Large intestine (tissue), 3 donors: ENCODE data around the gene DVL2. TPM values are rescaled to one million over a fixed set of nuclear protein-coding genes. Genes with fewer than 3 reads are reported as not detected.

Source experiments
- DNase-seq, 2 donors: peaks; one replicate each; pipeline versions ENCODE4 v3.0.0 to v3.0.0-alpha.2; 2013
- H3K27ac ChIP-seq: one replicate; pipeline ENCODE4 v1.5.1; 2013; ENCODE audit warnings: low read length
- H3K27me3 ChIP-seq: 2 replicates; pipeline ENCODE4 v1.6.1; 2013; ENCODE audit warnings: low read length; ENCODE audit not compliant: control insufficient read depth, insufficient read depth
- H3K36me3 ChIP-seq: 2 replicates; pipeline ENCODE4 v1.6.1; 2013; ENCODE audit warnings: low read length; ENCODE audit not compliant: control insufficient read depth, insufficient read depth
- H3K4me1 ChIP-seq: one replicate; pipeline ENCODE4 v1.6.1; 2013; ENCODE audit warnings: low read length; ENCODE audit not compliant: control insufficient read depth, insufficient read depth
- H3K4me3 ChIP-seq: one replicate; pipeline ENCODE4 v1.5.1; 2013; ENCODE audit warnings: low read length
- H3K9me3 ChIP-seq: one replicate; pipeline ENCODE4 v1.6.1; 2013; ENCODE audit warnings: mild to moderate bottlenecking, low read depth, low read length, moderate library complexity; ENCODE audit not compliant: control insufficient read depth
- WGBS: methylation state at CpG from one replicate; pipeline ENCODE4 v1.1.5; 2013; ENCODE audit warnings: low lambda C conversion rate; ENCODE audit not compliant: insufficient coverage; 5-methylcytosine and 5-hydroxymethylcytosine counted together
- polyA plus RNA-seq: library from polyadenylated mRNA; unstranded; fragments of 120-200 nt; gene quantifications from one replicate; pipeline ENCODE4 v1.2.1, GENCODE V29; 2013

DVL2 gene
- polyA plus RNA-seq, 1 donor, result 44.5 TPM

DNA sequence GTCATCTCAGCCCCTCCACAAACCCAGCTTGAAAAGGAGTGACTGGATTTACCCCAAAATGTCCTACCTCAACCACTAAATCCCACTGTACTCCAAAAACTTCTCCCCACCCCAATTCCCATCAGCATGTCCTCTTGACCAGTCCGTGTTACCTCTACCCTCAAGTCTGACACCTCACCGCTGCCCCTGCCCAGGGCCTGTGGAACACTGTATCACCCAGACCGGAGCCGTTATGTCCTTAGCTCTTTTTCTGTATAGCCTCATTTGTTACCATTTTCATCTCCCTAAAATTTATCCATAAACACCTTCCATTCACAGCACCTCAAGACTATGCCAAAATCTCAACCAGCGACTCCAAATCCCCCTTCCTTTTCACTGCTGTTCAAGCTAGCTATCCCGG lies 2.5 kb upstream of the DVL2 start:
- Histone ChIP-seq H3K27me3 (no peaks in the 10 kb centered on the region), H3K4me1 (peaks cover 40% of the 10 kb centered on the region)
- 88% methylated on average over 5 of the region's 6 CpGs for WGBS

DNA sequence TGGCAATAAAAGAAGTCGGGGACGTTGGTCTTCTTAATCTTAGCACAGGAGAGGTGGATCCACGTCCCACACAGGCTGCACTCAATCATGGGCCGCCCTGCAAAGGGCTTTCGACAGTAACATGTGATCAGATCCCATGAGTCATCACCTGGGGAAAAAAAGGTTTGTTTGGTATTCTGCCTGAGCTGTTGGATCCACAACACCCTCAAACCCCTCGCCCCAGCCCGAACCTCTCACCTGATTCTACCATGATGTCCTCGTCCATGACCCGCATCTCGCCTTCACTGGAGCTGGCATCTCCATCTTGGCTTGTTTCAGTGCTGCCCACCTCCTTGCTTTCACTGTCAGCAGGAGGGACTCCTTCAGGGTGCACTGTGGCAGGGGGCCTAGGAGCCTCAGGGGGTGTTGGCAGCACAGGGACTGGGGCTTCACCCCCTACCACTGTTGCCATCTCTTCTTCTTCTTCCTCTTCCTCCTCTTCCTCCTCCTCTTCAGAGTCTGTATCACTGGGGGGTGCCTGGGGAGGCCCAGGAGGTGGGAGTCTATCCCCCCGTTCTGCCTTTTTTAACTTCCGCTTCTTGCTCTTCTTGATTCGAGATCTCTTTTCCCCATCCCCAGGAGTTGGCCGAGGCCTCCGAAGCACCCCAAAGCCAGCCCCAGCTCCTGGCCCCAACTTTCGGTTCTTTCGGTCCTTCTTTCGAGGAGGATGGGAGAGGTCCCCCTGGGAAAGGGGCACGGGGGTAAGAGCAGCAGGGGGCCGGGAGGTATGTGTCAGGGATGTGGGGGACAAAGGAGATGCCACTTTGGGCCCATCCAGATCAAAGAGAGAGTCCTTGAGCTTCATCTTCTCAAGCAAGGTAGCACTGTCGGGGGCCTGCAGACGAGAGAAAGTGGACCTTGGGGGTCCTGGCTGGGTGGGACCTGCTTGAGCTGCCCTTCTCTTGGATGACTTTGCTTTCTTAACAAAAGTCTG lies 1.7 kb upstream of the DVL2 start:
- WGBS, result no CpG with 5 or more reads among the region's 22 CpGs
- H3K27ac ChIP-seq, result peak overlapping the region; percentile 96
- peaks cover 37% of the 10 kb centered on the region for H3K4me1 ChIP-seq
- H3K4me3 ChIP-seq, result peak overlapping the region; percentile 95
- H3K9me3 ChIP-seq, result no peaks in the 10 kb centered on the region
- no peaks in the 10 kb centered on the region for H3K27me3 ChIP-seq
- DNase-seq, result peak in 1 of 2 donors; percentile 65
- H3K36me3 ChIP-seq, result peaks cover 32% of the 10 kb centered on the region

More for the DNA sequence above, 2.5 kb upstream of the DVL2 start:
- DNase-seq, result no peak
- H3K36me3 ChIP-seq, result peaks cover 34% of the 10 kb centered on the region
- H3K27ac ChIP-seq, result peak overlapping the region; percentile 66
- no peaks in the 10 kb centered on the region for H3K9me3 ChIP-seq
- H3K4me3 ChIP-seq, result peak overlapping the region; percentile 98

DNA sequence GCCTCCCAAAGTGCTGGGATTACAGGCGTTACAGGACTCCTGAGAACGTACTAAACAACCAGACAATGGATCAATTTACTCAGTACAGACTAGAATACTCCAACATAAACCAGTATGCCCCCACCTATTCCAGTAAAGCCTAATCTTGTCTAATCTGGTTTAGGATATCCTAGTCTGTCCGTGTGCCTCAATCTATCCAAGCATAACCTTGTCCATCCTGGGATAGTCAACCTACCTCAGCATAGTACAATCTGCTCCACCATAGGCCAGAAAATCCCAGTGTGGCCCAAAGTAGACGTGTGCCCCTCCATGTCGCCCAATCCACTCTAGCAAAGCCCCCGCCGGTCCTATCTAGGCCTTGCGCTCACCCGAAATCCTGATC lies 625 bp downstream of the DVL2 start:
- no CpG with 5 or more reads among the region's 9 CpGs for WGBS

DNA sequence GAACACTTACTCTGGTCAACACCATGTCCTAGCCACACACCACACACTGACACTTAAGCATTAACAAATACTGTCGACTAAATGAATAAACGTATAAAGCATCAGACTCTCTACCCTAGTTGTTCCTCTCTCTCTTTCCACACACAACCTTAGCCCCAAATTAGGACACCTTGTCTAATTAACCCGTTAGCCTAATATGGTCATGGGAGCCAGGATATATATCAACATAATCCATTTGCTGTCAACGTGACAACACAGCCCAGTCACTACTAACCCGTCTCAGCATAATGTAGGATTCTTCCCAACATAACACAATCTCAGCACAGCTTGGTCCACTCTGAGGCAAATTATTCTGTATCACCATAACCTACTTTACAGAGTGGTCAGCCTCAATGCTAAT lies 2.2 kb downstream of the DVL2 start:
- peaks cover 2% of the 10 kb centered on the region for H3K9me3 ChIP-seq
- H3K36me3 ChIP-seq, result peaks cover 56% of the 10 kb centered on the region
- no peaks in the 10 kb centered on the region for H3K27me3 ChIP-seq
- peak overlapping the region; percentile 95 for H3K4me3 ChIP-seq
- no peak for DNase-seq
- no CpG with 5 or more reads among the region's 5 CpGs for WGBS
- peaks cover 21% of the 10 kb centered on the region for H3K4me1 ChIP-seq
- no peak overlapping the region for H3K27ac ChIP-seq

More for the DNA sequence above, 625 bp downstream of the DVL2 start:
- Histone ChIP-seq H3K27me3 (no peaks in the 10 kb centered on the region), H3K4me3 (peak overlapping the region; percentile 95), H3K9me3 (peaks cover 2% of the 10 kb centered on the region), H3K27ac (peak overlapping the region; percentile 96), H3K36me3 (peaks cover 43% of the 10 kb centered on the region), H3K4me1 (peaks cover 26% of the 10 kb centered on the region)
- no peak for DNase-seq

DNA sequence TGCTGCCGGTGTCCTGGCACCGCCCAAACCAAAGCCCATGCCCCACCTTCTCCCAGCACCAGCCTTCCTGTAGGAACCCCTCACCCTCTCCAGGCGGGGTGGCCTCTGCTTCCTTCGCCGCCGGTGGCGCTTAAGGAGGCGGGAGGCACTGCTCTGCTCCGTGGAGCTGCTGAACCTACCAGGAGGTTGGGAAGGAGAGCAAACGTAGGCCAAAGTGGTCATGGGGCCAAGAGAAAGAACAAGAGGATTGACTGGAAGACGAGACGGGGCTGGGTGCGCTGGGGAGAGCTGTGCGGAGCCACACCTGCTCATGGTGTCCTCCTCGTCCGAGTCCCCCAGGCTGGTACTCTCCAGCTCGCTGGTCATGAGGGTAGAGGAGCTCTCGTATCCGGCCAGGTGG lies 4.8 kb downstream of the DVL2 start:
- Histone ChIP-seq H3K4me3 (no peak overlapping the region), H3K9me3 (peaks cover 2% of the 10 kb centered on the region), H3K27ac (no peak overlapping the region), H3K27me3 (no peaks in the 10 kb centered on the region), H3K36me3 (peaks cover 61% of the 10 kb centered on the region), H3K4me1 (peaks cover 7% of the 10 kb centered on the region)
- WGBS, result no CpG with 5 or more reads among the region's 19 CpGs
- DNase-seq, result no peak

DNA sequence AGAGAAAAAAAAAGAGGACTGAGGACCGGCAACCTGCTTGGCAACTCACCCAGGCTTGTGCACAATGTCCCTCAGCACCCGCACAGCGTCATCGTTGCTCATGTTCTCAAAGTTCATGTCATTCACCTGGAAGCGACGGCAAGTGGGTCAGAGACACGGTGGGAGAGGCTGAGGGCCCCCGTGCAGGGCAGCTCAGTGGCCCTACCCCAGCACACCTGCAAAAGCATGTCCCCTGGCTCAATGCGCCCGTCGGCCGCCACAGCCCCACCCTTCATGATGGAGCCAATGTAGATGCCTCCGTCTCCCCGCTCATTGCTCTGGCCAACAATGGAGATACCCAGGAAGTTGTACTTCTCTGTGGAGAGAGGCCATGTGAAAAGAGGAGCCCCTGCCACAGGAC lies 5.4 kb downstream of the DVL2 start:
- H3K36me3 ChIP-seq, result peaks cover 67% of the 10 kb centered on the region
- H3K4me3 ChIP-seq, result no peak overlapping the region
- no peak overlapping the region for H3K27ac ChIP-seq
- no CpG with 5 or more reads among the region's 14 CpGs for WGBS
- H3K4me1 ChIP-seq, result peaks cover 7% of the 10 kb centered on the region
- DNase-seq, result no peak
- H3K27me3 ChIP-seq, result no peaks in the 10 kb centered on the region
- peaks cover 2% of the 10 kb centered on the region for H3K9me3 ChIP-seq

DNA sequence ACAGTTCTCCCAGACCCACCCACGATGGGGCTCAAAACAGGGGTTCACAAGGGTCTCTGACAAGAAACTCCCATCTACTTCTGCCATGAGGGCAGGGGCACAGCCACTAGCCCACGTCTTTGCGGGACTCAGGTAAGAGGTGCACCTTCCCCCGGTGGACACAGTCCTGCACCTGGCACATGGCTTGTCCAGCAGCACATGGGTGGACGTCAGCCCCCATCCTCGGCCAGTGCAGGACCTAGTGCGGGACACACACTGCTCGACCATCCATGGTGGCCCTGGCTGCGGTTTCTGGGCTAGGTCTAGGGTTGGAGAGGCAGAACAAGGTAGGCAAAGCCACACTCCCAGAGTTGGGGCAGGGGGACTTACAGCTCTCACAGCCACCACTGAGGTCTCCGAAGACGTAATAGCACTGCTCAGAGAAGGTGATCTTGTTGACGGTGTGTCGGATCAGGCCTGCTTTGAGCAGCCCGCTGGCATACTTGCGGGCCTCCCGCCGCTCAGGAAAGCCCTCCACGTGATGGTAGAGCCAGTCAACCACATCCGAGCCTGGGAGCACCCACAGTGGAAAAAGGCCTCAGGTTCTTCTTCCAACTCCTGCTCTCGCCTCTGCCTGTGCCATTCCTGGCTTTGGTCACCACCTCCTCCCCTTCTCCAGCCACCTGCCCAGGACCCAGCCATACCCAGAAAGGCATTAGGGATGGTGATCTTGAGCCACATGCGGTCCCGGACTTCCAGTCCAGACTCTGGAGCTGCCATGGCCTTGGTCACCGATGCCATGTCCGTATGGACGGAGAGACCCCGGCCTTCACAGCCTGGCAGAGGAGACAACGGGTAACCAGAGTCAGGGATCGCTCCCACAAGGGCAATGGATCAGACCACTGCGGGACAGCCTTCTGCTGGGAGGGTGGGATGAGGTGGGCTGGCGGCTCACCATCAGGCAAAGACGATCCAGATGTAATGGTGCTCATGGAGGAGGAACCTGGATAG lies 7.3 kb downstream of the DVL2 start:
- Histone ChIP-seq H3K36me3 (peaks cover 86% of the 10 kb centered on the region), H3K27me3 (no peaks in the 10 kb centered on the region), H3K4me3 (no peak overlapping the region), H3K27ac (no peak overlapping the region), H3K4me1 (peaks cover under 1% of the 10 kb centered on the region), H3K9me3 (peaks cover 2% of the 10 kb centered on the region)
- WGBS, result no CpG with 5 or more reads among the region's 31 CpGs
- DNase-seq, result no peak

DNA sequence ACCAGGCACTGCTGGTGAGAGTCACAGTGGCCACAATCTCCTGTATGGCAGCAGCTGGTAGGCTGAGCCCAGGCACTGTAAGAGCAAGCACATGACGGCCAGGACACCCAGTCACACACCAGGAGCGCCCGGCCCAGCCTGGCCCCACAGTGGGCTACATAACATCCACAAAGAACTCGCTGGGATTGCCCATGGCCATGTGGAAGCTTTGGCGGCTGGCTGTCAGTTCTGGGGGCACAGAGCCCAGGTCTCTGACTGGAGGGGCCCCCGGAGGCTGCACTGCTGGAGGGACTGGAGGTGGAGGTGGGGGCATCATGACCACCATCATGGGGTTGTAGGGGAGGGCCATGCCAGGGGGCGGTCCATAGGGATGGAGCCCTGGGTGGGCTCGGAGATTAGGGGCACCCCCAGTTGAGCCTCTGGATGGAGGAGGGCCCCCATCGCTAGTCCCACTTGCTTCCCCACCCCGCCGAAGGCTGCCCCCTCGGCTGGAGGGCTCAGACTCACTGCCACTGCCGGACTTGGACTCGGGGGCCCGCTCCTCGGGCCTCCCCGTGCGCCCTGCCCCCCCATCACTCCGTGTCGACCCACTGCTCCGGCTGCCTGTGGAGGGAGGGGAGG lies 8.5 kb downstream of the DVL2 start:
- no peak for DNase-seq
- H3K27ac ChIP-seq, result no peak overlapping the region
- peaks cover 97% of the 10 kb centered on the region for H3K36me3 ChIP-seq
- no CpG with 5 or more reads among the region's 21 CpGs for WGBS
- no peaks in the 10 kb centered on the region for H3K27me3 ChIP-seq
- H3K4me1 ChIP-seq, result peaks cover 12% of the 10 kb centered on the region
- peaks cover 2% of the 10 kb centered on the region for H3K9me3 ChIP-seq
- no peak overlapping the region for H3K4me3 ChIP-seq

DNA sequence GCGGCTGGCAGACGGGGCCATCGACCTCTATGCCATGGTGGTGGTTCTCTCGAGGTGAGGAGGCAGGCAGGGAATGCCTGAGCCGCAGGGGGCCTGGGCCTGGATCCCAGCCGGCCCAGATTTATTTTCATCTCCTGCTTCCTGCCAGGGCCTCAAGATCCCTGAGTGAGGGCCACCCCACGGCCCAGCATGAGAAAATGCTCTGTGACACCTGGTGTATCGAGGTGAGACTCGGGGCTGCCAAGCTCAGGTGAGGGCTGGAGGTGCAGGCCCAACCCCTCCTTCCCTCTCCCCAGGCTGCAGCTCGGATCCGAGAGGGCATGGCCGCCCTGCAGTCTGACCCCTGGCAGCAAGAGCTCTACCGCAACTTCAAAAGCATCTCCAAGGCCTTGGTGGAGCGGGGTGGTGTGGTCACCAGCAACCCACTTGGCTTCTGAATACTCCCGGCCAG lies 9.6 kb downstream of the DVL2 start:
- no peaks in the 10 kb centered on the region for H3K27me3 ChIP-seq
- DNase-seq, result no peak
- no CpG with 5 or more reads among the region's 15 CpGs for whole genome bisulfite sequencing
- no peak overlapping the region for H3K27ac ChIP-seq
- H3K9me3 ChIP-seq, result peaks cover 2% of the 10 kb centered on the region
- no peak overlapping the region for H3K4me3 ChIP-seq
- H3K4me1 ChIP-seq, result peaks cover 15% of the 10 kb centered on the region
- H3K36me3 ChIP-seq, result peaks cover 87% of the 10 kb centered on the region

DNA sequence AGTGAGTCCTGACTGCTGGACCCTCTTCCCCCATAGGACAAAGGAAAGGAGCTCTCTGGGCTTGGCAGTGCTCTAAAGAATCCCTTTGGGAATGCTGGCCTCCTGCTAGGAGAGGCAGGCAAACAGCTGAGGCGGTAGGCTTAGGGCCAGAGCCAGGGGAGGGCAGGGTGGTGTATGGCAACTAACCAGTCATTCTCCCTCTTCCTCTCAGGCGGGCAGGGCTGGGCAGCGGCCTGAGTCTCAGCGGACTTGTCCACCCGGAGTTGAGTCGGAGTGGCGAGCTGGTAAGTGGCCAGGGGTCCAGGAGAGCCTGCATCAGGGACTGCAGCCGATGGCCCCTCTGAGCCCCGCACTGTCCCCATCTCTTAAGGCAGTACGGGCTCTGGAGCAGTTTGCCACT lies 10.2 kb downstream of the DVL2 start:
- H3K27me3 ChIP-seq, result no peaks in the 10 kb centered on the region
- H3K9me3 ChIP-seq, result peaks cover 2% of the 10 kb centered on the region
- no peak for DNase-seq
- H3K36me3 ChIP-seq, result peaks cover 81% of the 10 kb centered on the region
- WGBS, result no CpG with 5 or more reads among the region's 10 CpGs
- no peak overlapping the region for H3K4me3 ChIP-seq
- H3K4me1 ChIP-seq, result peaks cover 17% of the 10 kb centered on the region
- H3K27ac ChIP-seq, result no peak overlapping the region
